Subcutaneous abdominal adipose tissue (tissue), 5 donors: ENCODE data around the gene HOXB5.

Experiments
- H3K27ac ChIP-seq: one replicate; pipeline ENCODE4 v1.7.0; 2013; ENCODE audit warnings: low read depth, mild to moderate bottlenecking, inconsistent platforms, low read length, moderate library complexity
- H3K27me3 ChIP-seq, 5 donors: one replicate each; pipeline ENCODE4 v1.7.0; 2013; ENCODE audit warnings: low read length in 5 of 5, inconsistent platforms in 1 of 5; ENCODE audit not compliant: control insufficient read depth in 5 of 5, insufficient read depth in 4 of 5
- H3K36me3 ChIP-seq, 5 donors: one replicate each; pipeline ENCODE4 v1.7.0; 2013; ENCODE audit warnings: low read length in 5 of 5; ENCODE audit not compliant: control insufficient read depth in 5 of 5, insufficient read depth in 5 of 5
- H3K4me1 ChIP-seq, 5 donors: one replicate each; pipeline ENCODE4 v1.7.0; 2013; ENCODE audit warnings: low read length in 5 of 5, mild to moderate bottlenecking in 3 of 5, moderate library complexity in 1 of 5; ENCODE audit not compliant: control insufficient read depth in 5 of 5, insufficient read depth in 5 of 5
- H3K4me3 ChIP-seq, 5 donors: one replicate each; pipeline ENCODE4 v1.7.0; 2013; ENCODE audit warnings: low read length in 5 of 5, low read depth in 1 of 5
- H3K9ac ChIP-seq, 5 donors: one replicate each; pipeline ENCODE4 v1.7.0; 2013; ENCODE audit warnings: low read length in 5 of 5, mild to moderate bottlenecking in 4 of 5, moderate library complexity in 3 of 5
- H3K9me3 ChIP-seq, 5 donors: one replicate each; pipeline ENCODE4 v1.7.0; 2013; ENCODE audit warnings: low read length in 5 of 5; ENCODE audit not compliant: control insufficient read depth in 5 of 5
- donor health status: healthy.
- donor health status: healthy.
- donor health status: healthy.
- donor health status: healthy.
- donor health status: healthy.

Gene HOXB5

GRCh38 chr17:48589831-48590606 lies 3.6 kb downstream of the HOXB5 start, which contains the start of gene HOXB3:
TSS of gene HOXB3 (minus strand) at chr17:48590241. CDS start at chr17:48552474, 37,767 bp downstream.
- peaks cover 0 to 13% (median 2%) of the 10 kb centered on the region in 5 donors for H3K36me3 ChIP-seq
- H3K27ac ChIP-seq = no peak within 1 kb of the TSS
- no peak within 1 kb of the TSS for H3K4me3 ChIP-seq
- peaks cover 11 to 65% (median 60%) of the 10 kb centered on the region in 5 donors for H3K4me1 ChIP-seq
- H3K9me3 ChIP-seq = no peaks in the 10 kb centered on the region
- peak within 1 kb of the TSS in 1 of 5 donors; percentile 12 for H3K9ac ChIP-seq
- H3K27me3 ChIP-seq = no peaks in the 10 kb centered on the region

GRCh38 chr17:48589060-48589830 lies 4.3 kb downstream of the HOXB5 start:
- no peak overlapping the region for H3K4me3 ChIP-seq
- H3K27me3 ChIP-seq = no peaks in the 10 kb centered on the region
- peak overlapping the region; percentile 93 for H3K27ac ChIP-seq

GRCh38 chr17:48588528-48588927 lies 5.1 kb downstream of the HOXB5 start:
- Histone ChIP-seq H3K27me3 (no peaks in the 10 kb centered on the region), H3K9ac (no peak overlapping the region), H3K27ac (peak overlapping the region; percentile 93), H3K4me1 (peaks cover 5 to 66% (median 58%) of the 10 kb centered on the region in 5 donors), H3K4me3 (no peak overlapping the region), H3K9me3 (no peaks in the 10 kb centered on the region), H3K36me3 (peaks cover 0 to 9% (median 0%) of the 10 kb centered on the region in 5 donors)

More at GRCh38 chr17:48589060-48589830, 4.3 kb downstream of the HOXB5 start:
- H3K9me3 ChIP-seq = no peaks in the 10 kb centered on the region
- H3K36me3 ChIP-seq = peaks cover 0 to 9% (median 0%) of the 10 kb centered on the region in 5 donors
- peak overlapping the region in 1 of 5 donors; percentile 12 for H3K9ac ChIP-seq
- peaks cover 8 to 65% (median 59%) of the 10 kb centered on the region in 5 donors for H3K4me1 ChIP-seq

- peaks cover 0 to 2% (median 0%) of the 10 kb centered on the region in 5 donors for H3K27me3 ChIP-seq
- H3K4me1 ChIP-seq = peaks cover 5 to 66% (median 54%) of the 10 kb centered on the region in 5 donors
- peak overlapping the region in 3 of 5 donors; percentile 32 to 83 (median 54) for H3K9ac ChIP-seq
Measured at GRCh38 chr17:48588074-48588415, 5.5 kb downstream of the HOXB5 start.

GRCh38 chr17:48587276-48588073 lies 6.1 kb downstream of the HOXB5 start:
- H3K27ac ChIP-seq = peak overlapping the region; percentile 93
- peaks cover 0 to 2% (median 0%) of the 10 kb centered on the region in 5 donors for H3K27me3 ChIP-seq
- H3K4me3 ChIP-seq = peak overlapping the region in 4 of 5 donors; percentile 21 to 86 (median 33)
- H3K36me3 ChIP-seq = peaks cover 0 to 9% (median 0%) of the 10 kb centered on the region in 5 donors
- no peaks in the 10 kb centered on the region for H3K9me3 ChIP-seq
- H3K9ac ChIP-seq = peak overlapping the region in 4 of 5 donors; percentile 2 to 83 (median 43)
- H3K4me1 ChIP-seq = peaks cover 10 to 70% (median 54%) of the 10 kb centered on the region in 5 donors

More at GRCh38 chr17:48588074-48588415, 5.5 kb downstream of the HOXB5 start:
- H3K9me3 ChIP-seq = no peaks in the 10 kb centered on the region
- peaks cover 0 to 9% (median 0%) of the 10 kb centered on the region in 5 donors for H3K36me3 ChIP-seq
- H3K27ac ChIP-seq = peak overlapping the region; percentile 93
- peak overlapping the region in 3 of 5 donors; percentile 17 to 33 (median 22) for H3K4me3 ChIP-seq

GRCh38 chr17:48586355-48587258 lies 7.0 kb downstream of the HOXB5 start:
- H3K27me3 ChIP-seq = peaks cover 0 to 2% (median 0%) of the 10 kb centered on the region in 5 donors
- peaks cover 0 to 9% (median 0%) of the 10 kb centered on the region in 5 donors for H3K36me3 ChIP-seq
- H3K4me1 ChIP-seq = peaks cover 10 to 74% (median 61%) of the 10 kb centered on the region in 5 donors
- H3K27ac ChIP-seq = peak overlapping the region; percentile 93
- peak overlapping the region in 4 of 5 donors; percentile 68 to 89 (median 77) for H3K9ac ChIP-seq
- H3K9me3 ChIP-seq = no peaks in the 10 kb centered on the region
- H3K4me3 ChIP-seq = peak overlapping the region; percentile 73 to 99 (median 91)

- no peak overlapping the region for H3K9ac ChIP-seq
- H3K27me3 ChIP-seq = peaks cover 0 to 2% (median 0%) of the 10 kb centered on the region in 5 donors
- H3K4me1 ChIP-seq = peaks cover 16 to 94% (median 80%) of the 10 kb centered on the region in 5 donors
Measured at GRCh38 chr17:48584223-48584741, 9.3 kb downstream of the HOXB5 start.

GRCh38 chr17:48583708-48584222 lies 9.8 kb downstream of the HOXB5 start:
- Histone ChIP-seq H3K9ac (no peak overlapping the region), H3K9me3 (no peaks in the 10 kb centered on the region), H3K27ac (peak overlapping the region; percentile 93), H3K36me3 (no peaks in the 10 kb centered on the region), H3K4me3 (no peak overlapping the region), H3K4me1 (peaks cover 18 to 97% (median 85%) of the 10 kb centered on the region in 5 donors), H3K27me3 (peaks cover 0 to 2% (median 0%) of the 10 kb centered on the region in 5 donors)

More at GRCh38 chr17:48584223-48584741, 9.3 kb downstream of the HOXB5 start:
- peak overlapping the region; percentile 93 for H3K27ac ChIP-seq
- peak overlapping the region in 3 of 5 donors; percentile 24 to 86 (median 73) for H3K4me3 ChIP-seq
- H3K36me3 ChIP-seq = no peaks in the 10 kb centered on the region
- H3K9me3 ChIP-seq = no peaks in the 10 kb centered on the region
